ENCODE results near the gene SPATA31D3.
"Not testable (repeated sequence)": the region's sequence is repeated elsewhere in the genome, so short reads cannot be mapped to it uniquely, and the experiment has no call there.

Gene SPATA31D3

GRCh38 chr9:81981883-81982282 lies 38.6 kb downstream of the SPATA31D3 start:
- H3K4me3 ChIP-seq (ENCODE audit: low read depth, low read length): no peak overlapping the region

DNA sequence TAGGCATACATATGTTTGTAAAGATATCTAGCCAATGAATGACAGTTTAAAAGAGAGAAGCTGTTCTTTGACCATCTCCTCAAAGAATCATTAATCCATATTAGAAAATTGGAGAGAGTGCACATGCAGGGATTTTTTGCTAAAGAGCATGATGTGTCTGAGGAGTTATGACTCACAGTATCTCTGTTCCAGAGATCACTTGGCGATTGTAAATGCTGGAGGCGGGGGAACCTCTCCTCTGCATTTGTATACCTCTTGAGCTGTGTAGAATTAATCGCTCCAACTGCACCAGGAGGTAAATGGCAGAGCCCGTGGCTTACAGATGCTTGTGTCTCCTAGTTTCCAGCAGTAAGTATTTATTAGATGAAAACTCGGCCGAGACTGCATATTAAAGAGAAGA lies 41.6 kb downstream of the SPATA31D3 start:
- TF ChIP-seq, protein P1, sequence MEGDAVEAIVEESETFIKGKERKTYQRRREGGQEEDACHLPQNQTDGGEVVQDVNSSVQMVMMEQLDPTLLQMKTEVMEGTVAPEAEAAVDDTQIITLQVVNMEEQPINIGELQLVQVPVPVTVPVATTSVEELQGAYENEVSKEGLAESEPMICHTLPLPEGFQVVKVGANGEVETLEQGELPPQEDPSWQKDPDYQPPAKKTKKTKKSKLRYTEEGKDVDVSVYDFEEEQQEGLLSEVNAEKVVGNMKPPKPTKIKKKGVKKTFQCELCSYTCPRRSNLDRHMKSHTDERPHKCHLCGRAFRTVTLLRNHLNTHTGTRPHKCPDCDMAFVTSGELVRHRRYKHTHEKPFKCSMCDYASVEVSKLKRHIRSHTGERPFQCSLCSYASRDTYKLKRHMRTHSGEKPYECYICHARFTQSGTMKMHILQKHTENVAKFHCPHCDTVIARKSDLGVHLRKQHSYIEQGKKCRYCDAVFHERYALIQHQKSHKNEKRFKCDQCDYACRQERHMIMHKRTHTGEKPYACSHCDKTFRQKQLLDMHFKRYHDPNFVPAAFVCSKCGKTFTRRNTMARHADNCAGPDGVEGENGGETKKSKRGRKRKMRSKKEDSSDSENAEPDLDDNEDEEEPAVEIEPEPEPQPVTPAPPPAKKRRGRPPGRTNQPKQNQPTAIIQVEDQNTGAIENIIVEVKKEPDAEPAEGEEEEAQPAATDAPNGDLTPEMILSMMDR (IDR thresholded peaks at IDR 0.05; ENCODE audit: low read depth, low read length): no peak
- H3K4me3 ChIP-seq (ENCODE audit: low read depth, low read length): no peak overlapping the region

More at GRCh38 chr9:81981883-81982282, 38.6 kb downstream of the SPATA31D3 start:
- TF ChIP-seq, protein P1 (IDR thresholded peaks at IDR 0.05; ENCODE audit: low read depth, low read length): no peak

DNA sequence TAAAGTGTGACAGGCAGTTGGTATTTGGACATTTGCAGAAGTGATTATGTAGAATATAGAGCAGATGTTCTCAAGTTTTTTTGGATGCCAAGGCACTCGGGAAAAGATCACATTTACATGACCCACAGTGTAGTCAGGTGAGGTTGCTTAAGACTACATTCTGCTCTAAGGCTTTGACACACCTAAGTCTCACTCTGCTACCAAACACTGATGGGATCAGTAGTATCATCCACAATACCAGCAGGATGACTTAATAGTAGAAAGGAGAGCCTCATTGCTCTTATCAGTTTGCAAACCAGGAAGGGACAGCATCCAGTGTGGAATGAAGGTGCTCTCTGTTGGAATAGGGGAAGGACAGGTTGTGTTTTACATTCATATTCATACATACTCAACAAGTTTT lies 42.8 kb downstream of the SPATA31D3 start:
- no peak overlapping the region for H3K4me3 ChIP-seq (ENCODE audit: low read depth, low read length)
- TF ChIP-seq, protein P1 (IDR thresholded peaks at IDR 0.05; ENCODE audit: low read depth, low read length): no peak

GRCh38 chr9:81988472-81988871 lies 45.2 kb downstream of the SPATA31D3 start, which contains the start of gene SPATA31D1:
Gene SPATA31D1 (plus strand): TSS chr9:81988772. CDS start chr9:81988819, 47 bp downstream.
- not testable (repeated sequence) for H3K4me3 ChIP-seq (ENCODE audit: low read depth, low read length)

- TF ChIP-seq, protein P1 (IDR thresholded peaks at IDR 0.05; ENCODE audit: low read depth, low read length): no peak
- H3K4me3 ChIP-seq (ENCODE audit: low read depth, low read length): no peak overlapping the region
Measured at GRCh38 chr9:81989700-81990099, 46.4 kb downstream of the SPATA31D3 start.

DNA sequence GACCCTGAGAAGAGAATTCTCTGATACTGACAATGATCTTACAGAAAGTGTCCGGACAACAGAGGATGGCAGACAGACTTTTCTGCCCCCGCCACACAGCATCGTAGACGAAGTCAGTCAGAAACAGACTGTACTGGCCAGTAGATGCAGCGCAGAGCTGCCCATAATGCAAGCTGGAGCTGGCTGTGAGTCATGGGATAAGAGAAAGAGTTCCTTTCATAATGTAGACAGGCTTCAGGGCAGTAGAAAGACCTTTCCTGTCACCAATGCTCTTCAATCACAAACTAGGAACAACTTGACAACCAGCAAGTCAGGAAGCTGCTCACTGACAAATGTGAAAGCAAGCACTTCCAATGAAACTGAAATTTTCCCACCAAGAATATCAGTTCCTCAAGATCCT lies 50.4 kb downstream of the SPATA31D3 start:
- TF ChIP-seq, protein P1 (IDR thresholded peaks at IDR 0.05; ENCODE audit: low read depth, low read length): no peak
- no peak overlapping the region for H3K4me3 ChIP-seq (ENCODE audit: low read depth, low read length)
